Kidney epithelial cell (primary cell): ENCODE data around the gene ZNF37A. TPM values are rescaled to one million over a fixed set of nuclear protein-coding genes. Genes with fewer than 3 reads are reported as not detected.
"Not testable (repeated sequence)": the region's sequence is repeated elsewhere in the genome, so short reads cannot be mapped to it uniquely, and the experiment has no call there.

ENCODE experiments used
- DNase-seq: peaks from one replicate; pipeline ENCODE4 v3.0.0-alpha.2; 2010; ENCODE audit warnings: low read depth
- H3K27me3 ChIP-seq: 2 replicates; pipeline ENCODE4 v1.6.0; 2011; ENCODE audit warnings: low read length; ENCODE audit not compliant: control insufficient read depth, insufficient read depth
- H3K36me3 ChIP-seq: 2 replicates; pipeline ENCODE4 v1.5.1; 2011; ENCODE audit warnings: low read length; ENCODE audit not compliant: control insufficient read depth, insufficient read depth
- H3K4me3 ChIP-seq: 2 replicates; pipeline ENCODE4 v1.5.1; 2011; ENCODE audit warnings: low read depth, mild to moderate bottlenecking, control low read depth, low read length
- total RNA-seq: library from RNA; depleted of rRNA; stranded (reverse); fragments of >200 nt; gene quantifications from 2 replicates; pipeline ENCODE4 v1.2.3, GENCODE V29; 2015
- TF ChIP-seq, protein P1 (sequence below): IDR thresholded peaks from 2 replicates; pipeline ENCODE4 v1.5.1; 2011; ENCODE audit warnings: mild to moderate bottlenecking, moderate library complexity, low read length, control low read depth, inconsistent platforms; ENCODE audit not compliant: insufficient read depth, poor library complexity, severe bottlenecking

ZNF37A gene
- total RNA-seq, result 10.8 and 12.9 TPM in 2 replicates

DNA sequence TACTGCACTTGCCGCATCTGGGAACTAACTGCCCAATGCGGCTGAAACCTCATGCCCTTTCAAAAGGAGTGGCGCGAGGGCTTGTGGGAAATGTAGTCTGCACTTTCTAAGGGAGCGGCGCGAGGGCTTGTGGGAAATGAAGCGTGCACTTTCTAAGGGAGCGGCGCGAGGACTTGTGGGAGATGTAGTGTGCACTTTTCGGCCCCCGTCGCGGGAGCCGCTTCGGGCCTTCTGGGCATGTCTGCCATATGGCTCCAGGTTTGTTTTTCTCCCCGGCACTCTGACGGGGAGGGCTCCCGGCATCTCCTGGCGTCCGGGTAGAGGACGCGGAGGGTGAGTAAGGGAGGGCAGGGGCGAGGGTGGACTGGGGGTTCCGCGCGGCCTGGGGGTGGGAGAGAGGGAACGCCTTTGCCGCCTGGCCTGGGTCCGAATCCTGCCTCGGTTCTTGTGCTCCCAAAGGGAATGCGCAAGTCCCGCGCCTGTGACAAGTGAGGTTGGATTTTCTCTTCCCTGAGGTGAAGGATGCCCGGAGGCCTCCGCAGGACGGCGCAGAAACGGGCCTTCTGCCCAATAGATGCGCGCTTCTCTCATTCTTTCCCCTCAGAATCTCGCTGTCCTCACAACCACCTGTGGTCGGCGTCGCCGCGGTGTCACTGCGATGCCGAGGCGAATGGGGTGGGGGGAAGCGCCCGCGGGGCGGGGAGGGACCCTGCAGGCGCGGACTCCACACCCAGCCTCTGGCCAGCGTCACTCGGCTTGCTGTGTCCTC is at the start of gene ZNF37A:
TSS of gene ZNF37A (plus strand) at position 180 of the 769 bp plus-strand sequence. CDS start 2,281 bp downstream, outside the sequence.
- H3K27me3 ChIP-seq, result no peaks in the 10 kb centered on the region
- H3K36me3 ChIP-seq, result peaks cover 1% of the 10 kb centered on the region
- TF ChIP-seq, protein P1, sequence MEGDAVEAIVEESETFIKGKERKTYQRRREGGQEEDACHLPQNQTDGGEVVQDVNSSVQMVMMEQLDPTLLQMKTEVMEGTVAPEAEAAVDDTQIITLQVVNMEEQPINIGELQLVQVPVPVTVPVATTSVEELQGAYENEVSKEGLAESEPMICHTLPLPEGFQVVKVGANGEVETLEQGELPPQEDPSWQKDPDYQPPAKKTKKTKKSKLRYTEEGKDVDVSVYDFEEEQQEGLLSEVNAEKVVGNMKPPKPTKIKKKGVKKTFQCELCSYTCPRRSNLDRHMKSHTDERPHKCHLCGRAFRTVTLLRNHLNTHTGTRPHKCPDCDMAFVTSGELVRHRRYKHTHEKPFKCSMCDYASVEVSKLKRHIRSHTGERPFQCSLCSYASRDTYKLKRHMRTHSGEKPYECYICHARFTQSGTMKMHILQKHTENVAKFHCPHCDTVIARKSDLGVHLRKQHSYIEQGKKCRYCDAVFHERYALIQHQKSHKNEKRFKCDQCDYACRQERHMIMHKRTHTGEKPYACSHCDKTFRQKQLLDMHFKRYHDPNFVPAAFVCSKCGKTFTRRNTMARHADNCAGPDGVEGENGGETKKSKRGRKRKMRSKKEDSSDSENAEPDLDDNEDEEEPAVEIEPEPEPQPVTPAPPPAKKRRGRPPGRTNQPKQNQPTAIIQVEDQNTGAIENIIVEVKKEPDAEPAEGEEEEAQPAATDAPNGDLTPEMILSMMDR, result no peak
- peak within 1 kb of the TSS; percentile 80 for H3K4me3 ChIP-seq
- DNase-seq, result peak; percentile 85

DNA sequence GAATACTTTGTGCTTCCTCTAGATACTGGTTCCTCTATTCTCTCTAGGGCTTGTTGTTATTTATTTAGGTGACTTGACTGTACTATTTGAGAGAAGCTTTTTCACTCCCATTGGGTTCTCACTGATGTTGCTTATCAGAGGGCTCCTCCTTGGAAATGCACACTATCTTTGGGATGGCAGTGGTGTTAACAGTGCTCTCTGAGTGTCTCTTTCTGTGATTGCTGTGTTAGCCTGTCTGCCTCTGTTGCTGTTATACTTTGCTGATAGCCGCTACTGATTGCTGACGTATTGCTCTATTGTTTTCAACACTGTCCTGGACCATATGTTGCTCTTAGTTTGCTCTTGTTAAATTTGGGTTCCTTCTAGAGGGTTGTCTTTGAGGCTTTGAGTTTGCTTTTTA is 49.0 kb upstream of the ZNF37A start:
- no peaks in the 10 kb centered on the region for H3K27me3 ChIP-seq
- H3K36me3 ChIP-seq, result no peaks in the 10 kb centered on the region
- DNase-seq, result no peak

DNA sequence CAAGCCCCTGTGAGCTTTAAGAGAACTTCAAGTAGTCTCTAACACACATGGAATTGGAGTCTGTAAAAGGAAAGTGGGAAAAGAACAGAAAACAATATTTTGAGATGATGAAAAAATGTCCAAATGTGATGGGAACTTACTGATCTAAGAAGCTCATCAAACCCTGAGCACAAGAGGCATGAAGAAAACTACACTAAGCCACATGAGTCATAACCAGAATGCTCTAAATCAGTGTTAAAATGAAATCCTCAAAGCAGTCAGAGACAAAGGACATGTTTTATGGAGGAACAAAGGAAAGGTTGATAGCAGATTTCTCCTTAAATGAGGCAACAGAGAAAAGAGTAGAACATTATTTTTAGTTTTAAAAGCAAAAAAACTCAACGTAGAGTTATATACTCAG is 46.5 kb upstream of the ZNF37A start:
- TF ChIP-seq, protein P1, result no peak
- Histone ChIP-seq H3K36me3 (no peaks in the 10 kb centered on the region), H3K4me3 (no peak overlapping the region), H3K27me3 (no peaks in the 10 kb centered on the region)
- no peak for DNase-seq

More for the DNA sequence above, 49.0 kb upstream of the ZNF37A start:
- no peak overlapping the region for H3K4me3 ChIP-seq
- TF ChIP-seq, protein P1, result no peak

DNA sequence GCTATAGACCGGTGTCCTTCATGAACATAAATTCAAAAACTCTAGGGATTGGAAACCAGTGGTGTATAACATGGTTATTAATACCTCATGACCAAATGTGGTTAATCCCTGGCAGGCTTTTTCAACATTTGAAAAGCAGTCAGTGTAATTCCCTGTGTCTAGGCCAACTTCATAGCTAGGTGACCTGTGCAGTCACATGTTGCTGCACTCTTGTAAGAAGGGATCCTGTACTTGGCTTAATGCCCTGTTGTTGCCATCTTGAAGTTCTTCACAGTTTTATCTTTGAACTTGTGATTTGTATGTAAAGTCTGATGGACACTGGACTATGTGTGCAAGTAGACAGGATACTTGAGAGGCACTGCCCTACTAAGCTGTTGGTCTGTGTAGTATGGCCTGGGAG is 43.9 kb upstream of the ZNF37A start:
- DNase-seq, result no peak
- TF ChIP-seq, protein P1, result no peak
- Histone ChIP-seq H3K4me3 (no peak overlapping the region), H3K27me3 (no peaks in the 10 kb centered on the region), H3K36me3 (no peaks in the 10 kb centered on the region)

DNA sequence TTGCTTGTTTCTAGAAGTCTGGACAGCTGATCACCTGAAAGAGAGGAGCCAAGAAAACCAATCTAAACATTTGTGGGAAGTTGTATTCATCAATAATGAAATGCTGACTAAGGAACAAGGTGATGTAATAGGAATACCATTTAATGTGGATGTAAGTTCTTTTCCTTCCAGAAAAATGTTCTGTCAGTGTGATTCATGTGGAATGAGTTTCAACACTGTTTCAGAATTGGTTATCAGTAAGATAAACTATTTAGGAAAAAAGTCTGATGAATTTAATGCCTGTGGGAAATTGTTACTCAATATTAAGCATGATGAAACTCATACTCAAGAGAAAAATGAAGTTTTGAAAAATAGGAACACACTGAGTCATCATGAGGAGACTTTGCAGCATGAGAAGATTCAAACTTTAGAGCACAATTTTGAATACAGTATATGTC is 39.8 kb upstream of the ZNF37A start:
- DNase-seq, result no peak
- no peak overlapping the region for H3K4me3 ChIP-seq
- H3K27me3 ChIP-seq, result no peaks in the 10 kb centered on the region
- TF ChIP-seq, protein P1, result no peak
- no peaks in the 10 kb centered on the region for H3K36me3 ChIP-seq

DNA sequence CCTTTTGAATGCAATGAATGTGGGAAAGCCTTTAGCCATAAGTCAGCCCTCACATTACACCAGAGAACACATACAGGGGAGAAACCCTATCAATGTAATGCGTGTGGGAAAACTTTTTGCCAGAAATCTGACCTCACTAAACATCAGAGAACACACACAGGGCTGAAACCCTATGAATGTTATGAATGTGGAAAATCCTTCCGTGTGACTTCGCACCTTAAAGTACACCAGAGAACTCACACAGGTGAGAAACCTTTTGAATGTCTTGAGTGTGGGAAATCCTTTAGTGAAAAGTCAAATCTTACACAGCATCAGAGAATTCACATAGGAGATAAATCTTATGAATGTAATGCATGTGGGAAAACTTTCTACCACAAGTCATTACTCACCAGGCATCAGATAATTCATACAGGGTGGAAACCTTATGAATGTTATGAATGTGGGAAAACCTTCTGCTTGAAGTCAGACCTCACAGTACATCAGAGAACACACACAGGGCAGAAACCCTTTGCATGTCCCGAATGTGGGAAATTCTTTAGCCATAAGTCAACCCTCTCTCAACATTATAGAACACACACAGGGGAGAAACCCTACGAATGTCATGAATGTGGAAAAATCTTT is 38.8 kb upstream of the ZNF37A start:
- not testable (repeated sequence) for DNase-seq, H3K4me3 ChIP-seq, H3K36me3 ChIP-seq, H3K27me3 ChIP-seq

DNA sequence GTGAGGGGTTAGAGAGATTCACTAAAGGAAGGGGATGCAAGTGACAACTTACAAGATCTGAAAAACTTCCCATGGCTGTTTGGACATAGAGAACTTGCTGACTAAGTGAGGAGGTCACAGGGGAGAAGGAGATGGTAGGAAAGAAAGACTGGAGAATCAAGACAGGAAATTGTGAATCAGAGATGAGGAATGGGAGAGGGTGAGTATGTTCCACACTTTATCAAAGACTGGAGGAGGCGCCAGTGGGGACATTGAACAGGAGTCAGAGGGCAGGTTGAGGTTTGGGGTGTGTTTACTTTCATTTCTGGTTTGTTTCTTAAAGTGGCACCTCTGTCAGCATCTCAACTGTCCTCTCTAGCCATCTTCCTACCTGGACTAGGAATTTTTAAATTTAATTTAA is 24.5 kb upstream of the ZNF37A start:
- H3K36me3 ChIP-seq, H3K27me3 ChIP-seq, DNase-seq, H3K4me3 ChIP-seq: not testable (repeated sequence)
